ENCODE data around the gene IL23R. TPM values are rescaled to one million over a fixed set of nuclear protein-coding genes. Genes with fewer than 3 reads are reported as not detected.

The IL23R gene
- total RNA-seq, 1 experiment from 2014 or later = not detected

DNA sequence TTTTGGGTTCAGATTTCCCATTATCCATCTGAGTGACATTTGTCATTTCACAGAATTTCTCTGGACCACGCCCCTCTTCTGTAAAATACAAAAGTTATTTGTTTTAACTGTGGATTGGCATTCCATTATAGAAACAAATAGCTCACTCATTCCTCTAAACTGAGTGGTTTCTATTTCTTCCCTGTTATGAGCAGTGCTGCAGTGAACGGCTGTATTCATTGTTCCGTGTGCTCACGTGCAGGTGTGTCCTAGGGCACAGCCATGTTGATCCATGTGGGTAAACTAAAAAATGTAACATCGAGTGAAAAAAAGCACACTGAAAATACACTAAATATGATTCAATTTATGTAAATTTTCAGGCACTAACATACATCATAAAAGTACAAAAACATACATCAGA is 114.4 kb downstream of the IL23R start:
- DNase-seq = no peak
- H3K9me3 Mint-ChIP-seq = peaks cover 0 to 11% of the 10 kb centered on the region in 2 experiments; a peak in 2 of 5 replicates
- H3K4me2 ChIP-seq (ENCODE audit: insufficient read depth, insufficient read length, low read length) = no peak overlapping the region
- no peak overlapping the region for H3K14ac ChIP-seq (ENCODE audit: insufficient read depth, low read length)
- H3K27ac ChIP-seq (ENCODE audit: insufficient read length, low read depth, low read length) = no peak overlapping the region
- H2BK12ac ChIP-seq (ENCODE audit: insufficient read length, low read depth, low read length) = no peak overlapping the region
- H4K91ac ChIP-seq (ENCODE audit: insufficient read length, low read depth, low read length) = no peak overlapping the region
- TF ChIP-seq, protein P1, sequence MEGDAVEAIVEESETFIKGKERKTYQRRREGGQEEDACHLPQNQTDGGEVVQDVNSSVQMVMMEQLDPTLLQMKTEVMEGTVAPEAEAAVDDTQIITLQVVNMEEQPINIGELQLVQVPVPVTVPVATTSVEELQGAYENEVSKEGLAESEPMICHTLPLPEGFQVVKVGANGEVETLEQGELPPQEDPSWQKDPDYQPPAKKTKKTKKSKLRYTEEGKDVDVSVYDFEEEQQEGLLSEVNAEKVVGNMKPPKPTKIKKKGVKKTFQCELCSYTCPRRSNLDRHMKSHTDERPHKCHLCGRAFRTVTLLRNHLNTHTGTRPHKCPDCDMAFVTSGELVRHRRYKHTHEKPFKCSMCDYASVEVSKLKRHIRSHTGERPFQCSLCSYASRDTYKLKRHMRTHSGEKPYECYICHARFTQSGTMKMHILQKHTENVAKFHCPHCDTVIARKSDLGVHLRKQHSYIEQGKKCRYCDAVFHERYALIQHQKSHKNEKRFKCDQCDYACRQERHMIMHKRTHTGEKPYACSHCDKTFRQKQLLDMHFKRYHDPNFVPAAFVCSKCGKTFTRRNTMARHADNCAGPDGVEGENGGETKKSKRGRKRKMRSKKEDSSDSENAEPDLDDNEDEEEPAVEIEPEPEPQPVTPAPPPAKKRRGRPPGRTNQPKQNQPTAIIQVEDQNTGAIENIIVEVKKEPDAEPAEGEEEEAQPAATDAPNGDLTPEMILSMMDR (conservative IDR thresholded peaks at IDR 0.05) = no peak
- H3T11ph ChIP-seq (ENCODE audit: low read length) = no peak overlapping the region
- H3K4ac ChIP-seq (ENCODE audit: low read depth, low read length) = no peak overlapping the region
- no peak overlapping the region for H2BK20ac ChIP-seq (ENCODE audit: low read depth, low read length, poor library complexity, severe bottlenecking)
- no peak overlapping the region for H3K4me3 Mint-ChIP-seq
- H3K23ac ChIP-seq (ENCODE audit: insufficient read length, low read depth, low read length) = no peak overlapping the region
- no peaks in the 10 kb centered on the region for H4K20me1 ChIP-seq (ENCODE audit: control insufficient read depth, insufficient read depth, insufficient read length)
- no CpG with 5 or more reads among the region's 5 CpGs for WGBS (ENCODE audit: extremely low coverage, insufficient read length, low lambda C conversion rate)
- no peaks in the 10 kb centered on the region for H3K23me2 ChIP-seq (ENCODE audit: insufficient read length, low read depth, low read length, poor library complexity, severe bottlenecking)
- H2BK15ac ChIP-seq (ENCODE audit: low read depth, low read length) = no peak overlapping the region
- H4K8ac ChIP-seq (replicated peaks; ENCODE audit: insufficient read length, low read depth, low read length) = no peak overlapping the region
- no peak overlapping the region for H4K5ac ChIP-seq (ENCODE audit: insufficient read length, low read depth, low read length)
- H3K79me1 ChIP-seq (ENCODE audit: insufficient read depth, low read depth, low read length, poor library complexity, severe bottlenecking) = no peaks in the 10 kb centered on the region
- no peak overlapping the region for H2AK5ac ChIP-seq (ENCODE audit: insufficient read length, low read length)
- peaks cover 0 to 5% (median 0%) of the 10 kb centered on the region in 3 experiments; a peak in 2 of 7 replicates for H3K36me3 Mint-ChIP-seq (ENCODE audit: insufficient read depth in 1 of 3, low read depth in 3 of 3)
- no peak overlapping the region for H3K9ac ChIP-seq (ENCODE audit: extremely low read depth, insufficient read length, low read length)
- H2BK120ac ChIP-seq (ENCODE audit: low read depth, low read length, poor library complexity, severe bottlenecking) = no peak overlapping the region
- H2AFZ ChIP-seq (ENCODE audit: low read length) = no peak overlapping the region
- no peak overlapping the region for H3K56ac ChIP-seq (ENCODE audit: insufficient read length, low read depth, low read length)
- H3K27ac Mint-ChIP-seq = no peak overlapping the region
- H3K4me1 Mint-ChIP-seq = no peaks in the 10 kb centered on the region
- no peaks in the 10 kb centered on the region for H3K79me2 ChIP-seq (ENCODE audit: insufficient read depth, low read length)
- H3K4me1 ChIP-seq (ENCODE audit: insufficient read depth, low read length) = no peaks in the 10 kb centered on the region
- H3K27me3 ChIP-seq (ENCODE audit: insufficient read depth, low read length) = no peaks in the 10 kb centered on the region
- H3K18ac ChIP-seq (ENCODE audit: insufficient read length, low read depth, low read length) = no peak overlapping the region
- no peaks in the 10 kb centered on the region for H3K9me3 ChIP-seq (ENCODE audit: control insufficient read depth, low read depth, low read length)
- no peak overlapping the region for H2BK5ac ChIP-seq (ENCODE audit: insufficient read length, low read length)
- peaks cover 5% of the 10 kb centered on the region for H3K27me3 Mint-ChIP-seq (ENCODE audit: low read depth)

Measured in H9 (cell line).